ENCODE data around the gene SMC1B.

GRCh38 chr22:45296628-45297297 is 116.6 kb downstream of the SMC1B start:
- TF ChIP-seq TAF1 (IDR thresholded peaks at IDR 0.05; ENCODE audit: control insufficient read depth, extremely low read depth, insufficient read depth, low read length, severe bottlenecking) (no peak), NFE2L1 (tag; IDR thresholded peaks at IDR 0.05; ENCODE audit: borderline replicate concordance, low read depth) (no peak), POLR2A (conservative IDR thresholded peaks at IDR 0.05) (no peak), ZKSCAN1 (IDR thresholded peaks at IDR 0.05; ENCODE audit: low read depth, low read length) (no peak), U2AF1 (optimal IDR thresholded peaks at IDR 0.05; ENCODE audit: low read depth, low read length) (no peak), ZNF639 (CRISPR knock-in tag; conservative IDR thresholded peaks at IDR 0.05 in 1 of 2, IDR thresholded peaks at IDR 0.05 in 1 of 2) (no peak), SAP30 (IDR thresholded peaks at IDR 0.05; ENCODE audit: borderline replicate concordance, insufficient read depth, low read depth, low read length, poor library complexity, severe bottlenecking) (no peak), ELF4 (CRISPR knock-in tag; IDR thresholded peaks at IDR 0.05) (no peak), TRIM25 (IDR thresholded peaks at IDR 0.05; ENCODE audit: borderline replicate concordance) (no peak), MAFK (IDR thresholded peaks at IDR 0.05; ENCODE audit: low read length) (no peak), SP1 (CRISPR knock-in tag; IDR thresholded peaks at IDR 0.05) (no peak), ZNF3 (CRISPR knock-in tag; IDR thresholded peaks at IDR 0.05) (no peak)

Data from K562 (cell line).